T-helper 1 cell treated with Interleukin-12 subunit alpha and Interleukin-12 subunit beta and Interleukin-4 antibody, amounts not matched to agents 30 ng/mL and 1 ng/mL, for 36 hours (primary cell): ENCODE data around the gene TRAF3. TPM values are rescaled to one million over a fixed set of nuclear protein-coding genes. Genes with fewer than 3 reads are reported as not detected.

Source experiments
- intact Hi-C: fragments of 100-400 bp; cut with micrococcal nuclease; formaldehyde crosslinking; loops from one replicate; pipeline ENCODE4 v1.15.1; 2024
- total RNA-seq: library from RNA; stranded (reverse); gene quantifications from 2 replicates; pipeline ENCODE4 v1.2.3, GENCODE V29; 2022

The TRAF3 gene
- total RNA-seq, 1 donor from 2014 or later = 92.9 TPM

- intact Hi-C loops = no loop called here
These were observed 126.1 kb downstream of the TRAF3 start for GRCh38 chr14:102903248-102903888.

DNA sequence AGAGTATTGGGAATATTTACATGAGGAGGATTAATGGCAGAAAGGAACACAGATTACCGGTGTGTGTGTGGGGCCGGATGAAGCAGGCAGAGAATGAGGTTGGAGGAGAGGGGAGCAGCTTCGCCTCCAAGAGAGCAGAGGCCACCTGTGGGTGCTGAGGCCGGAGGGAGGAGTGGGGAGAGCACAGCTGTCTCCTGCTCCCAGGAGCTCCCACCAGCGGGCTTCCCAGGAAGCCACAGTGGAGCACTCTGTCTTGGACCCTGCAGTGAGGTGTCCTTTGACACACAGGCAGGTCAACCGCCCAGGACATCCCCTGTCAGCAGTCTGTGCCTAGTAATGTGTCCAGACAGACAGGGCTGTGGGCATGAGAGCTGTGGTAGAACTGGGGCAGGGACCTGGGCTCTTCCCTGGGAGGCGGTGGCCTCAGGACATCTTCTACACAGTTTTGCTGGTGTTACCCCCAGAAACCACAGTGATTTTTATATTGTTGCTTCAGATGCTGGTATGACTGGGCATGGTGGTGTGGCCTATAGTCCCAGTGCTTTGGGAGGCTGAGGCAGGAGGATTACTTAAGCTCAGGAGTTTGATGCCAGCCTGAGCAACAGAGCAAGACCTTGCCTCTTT lies 126.8 kb downstream of the TRAF3 start:
- intact Hi-C loops = no loop called here

DNA sequence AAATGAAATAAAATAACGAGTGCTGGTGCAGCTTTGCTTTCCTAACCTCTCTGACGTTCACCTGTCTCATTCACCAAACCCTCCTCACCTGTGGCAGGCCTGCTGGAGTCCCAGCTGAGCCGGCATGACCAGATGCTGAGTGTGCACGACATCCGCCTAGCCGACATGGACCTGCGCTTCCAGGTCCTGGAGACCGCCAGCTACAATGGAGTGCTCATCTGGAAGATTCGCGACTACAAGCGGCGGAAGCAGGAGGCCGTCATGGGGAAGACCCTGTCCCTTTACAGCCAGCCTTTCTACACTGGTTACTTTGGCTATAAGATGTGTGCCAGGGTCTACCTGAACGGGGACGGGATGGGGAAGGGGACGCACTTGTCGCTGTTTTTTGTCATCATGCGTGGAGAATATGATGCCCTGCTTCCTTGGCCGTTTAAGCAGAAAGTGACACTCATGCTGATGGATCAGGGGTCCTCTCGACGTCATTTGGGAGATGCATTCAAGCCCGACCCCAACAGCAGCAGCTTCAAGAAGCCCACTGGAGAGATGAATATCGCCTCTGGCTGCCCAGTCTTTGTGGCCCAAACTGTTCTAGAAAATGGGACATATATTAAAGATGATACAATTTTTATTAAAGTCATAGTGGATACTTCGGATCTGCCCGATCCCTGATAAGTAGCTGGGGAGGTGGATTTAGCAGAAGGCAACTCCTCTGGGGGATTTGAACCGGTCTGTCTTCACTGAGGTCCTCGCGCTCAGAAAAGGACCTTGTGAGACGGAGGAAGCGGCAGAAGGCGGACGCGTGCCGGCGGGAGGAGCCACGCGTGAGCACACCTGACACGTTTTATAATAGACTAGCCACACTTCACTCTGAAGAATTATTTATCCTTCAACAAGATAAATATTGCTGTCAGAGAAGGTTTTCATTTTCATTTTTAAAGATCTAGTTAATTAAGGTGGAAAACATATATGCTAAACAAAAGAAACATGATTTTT lies 128.2 kb downstream of the TRAF3 start:
- intact Hi-C loops = no loop called here

DNA sequence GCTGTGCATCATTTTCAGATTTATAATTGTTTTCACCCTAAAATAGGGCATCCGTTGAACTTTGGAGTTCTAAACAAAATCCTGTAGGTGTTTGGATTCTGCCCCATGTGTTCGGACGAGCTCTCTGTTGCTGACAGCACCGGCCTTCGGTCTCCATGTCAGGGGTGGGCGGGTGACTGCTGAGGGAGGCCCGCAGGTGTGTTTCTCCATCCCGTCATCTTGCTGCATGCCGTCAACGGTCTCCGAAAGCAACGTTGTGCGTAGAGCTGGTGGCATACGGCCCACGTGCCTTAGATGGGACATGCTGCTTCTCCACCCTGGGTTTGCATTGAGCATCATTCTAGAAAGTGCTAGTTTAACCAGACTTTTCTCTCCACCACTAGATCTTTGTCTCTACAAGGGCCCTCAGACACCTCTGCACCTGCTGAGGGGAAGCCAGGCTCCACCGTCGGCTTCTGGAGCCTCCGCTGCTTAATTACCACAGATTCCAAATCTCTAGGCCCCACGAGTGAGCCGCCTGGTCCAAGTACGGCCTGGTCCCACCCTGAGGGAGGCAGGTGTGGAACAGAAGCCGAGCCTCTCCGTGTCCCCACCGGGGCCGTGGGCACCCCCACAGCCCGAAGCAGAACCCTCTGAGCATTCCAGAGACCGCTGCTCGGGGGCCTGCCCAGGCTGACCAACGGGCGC lies 129.5 kb downstream of the TRAF3 start:
- intact Hi-C loops = no loop called here

- intact Hi-C loops = no loop called here
These were observed 130.1 kb downstream of the TRAF3 start for GRCh38 chr14:102907303-102907844.

DNA sequence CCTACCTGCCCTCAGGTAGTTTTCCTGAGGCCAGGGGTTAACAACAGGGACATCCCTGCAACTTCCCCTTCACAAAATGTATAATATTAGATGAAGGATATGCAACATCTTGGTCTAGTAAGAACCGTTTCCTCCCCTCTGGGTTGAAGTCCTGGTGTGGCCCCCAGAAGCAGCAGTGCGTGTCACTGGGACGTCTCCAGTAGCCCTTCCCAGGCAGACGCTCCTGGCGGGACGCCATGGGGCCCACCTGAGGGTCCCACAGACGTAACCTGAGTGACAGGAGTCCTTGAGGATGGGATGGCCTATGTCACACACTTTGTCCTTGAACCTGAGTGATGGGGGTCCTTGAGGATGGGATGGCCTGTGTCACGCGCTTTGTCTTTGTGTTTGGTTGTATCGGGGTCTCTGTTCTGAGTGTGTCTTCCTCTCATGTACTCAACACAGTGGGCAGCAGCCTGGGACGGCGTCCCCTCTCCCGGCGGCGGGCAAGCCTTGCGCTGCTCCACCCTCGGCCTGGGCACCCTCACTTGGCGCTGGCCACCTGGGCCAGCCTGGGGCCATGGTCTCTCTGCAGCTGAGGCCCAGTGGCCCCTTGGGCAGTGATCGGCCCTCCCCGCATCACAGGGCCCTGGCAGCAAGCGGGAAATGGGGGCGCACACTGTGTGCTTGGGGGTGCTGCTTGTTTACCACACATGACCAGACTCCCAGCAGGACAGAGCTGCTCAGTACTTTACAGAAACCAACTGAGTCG lies 130.9 kb downstream of the TRAF3 start:
- intact Hi-C loops = no loop called here

DNA sequence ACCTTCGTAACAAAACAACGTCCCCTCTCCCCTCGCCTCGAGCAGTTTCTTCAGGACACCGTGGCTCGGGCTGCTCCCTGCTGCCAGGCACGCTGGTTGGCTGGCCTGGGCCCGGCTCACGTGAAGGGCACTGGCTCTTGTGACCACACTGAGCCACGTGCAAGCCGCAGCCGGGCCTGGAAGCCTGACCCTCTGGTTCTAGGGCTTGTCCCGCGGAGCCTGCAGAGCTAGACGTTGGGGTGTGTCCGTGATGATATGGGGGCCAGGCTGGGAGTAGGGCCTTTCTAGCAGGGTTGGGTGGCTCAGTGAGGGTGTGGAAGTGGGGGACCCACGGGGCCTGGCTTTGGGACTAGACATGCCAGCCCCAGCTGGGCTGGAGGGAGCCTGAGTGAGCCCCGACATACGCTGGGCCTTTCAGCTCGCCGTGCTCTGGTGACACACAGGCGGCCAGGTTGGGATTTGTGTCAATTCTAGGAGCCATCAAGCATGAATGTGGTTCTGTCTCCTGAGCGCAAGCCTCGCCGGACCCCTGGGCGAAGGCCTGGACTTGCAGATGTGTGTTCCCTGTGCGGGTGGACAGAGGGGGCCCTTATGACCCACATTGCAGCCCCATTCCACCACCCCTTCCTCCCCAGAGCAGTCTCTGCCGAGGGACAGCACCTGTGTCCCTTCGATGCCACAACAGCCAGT lies 131.7 kb downstream of the TRAF3 start:
- intact Hi-C loops = no loop called here

DNA sequence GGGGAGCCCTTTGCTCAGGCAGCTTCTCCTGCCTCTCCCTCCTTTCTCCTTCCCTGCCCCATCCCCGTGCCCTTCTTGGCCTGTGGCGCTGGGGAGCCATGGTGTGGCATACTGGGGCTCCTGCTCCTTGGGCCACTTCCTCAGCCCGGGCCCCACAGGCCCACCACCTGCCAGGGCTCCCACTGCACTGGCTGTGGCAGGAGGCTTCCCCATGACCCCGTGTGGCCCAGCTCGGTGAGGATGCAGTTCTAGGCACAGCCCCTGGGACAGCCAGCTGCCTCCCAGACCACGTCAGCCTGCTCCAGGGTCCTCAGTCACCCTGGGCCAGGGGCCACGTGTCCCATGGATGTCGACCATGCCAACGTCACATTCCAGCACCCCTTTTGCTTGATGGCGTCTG lies 132.2 kb downstream of the TRAF3 start:
- intact Hi-C loops = no loop called here

DNA sequence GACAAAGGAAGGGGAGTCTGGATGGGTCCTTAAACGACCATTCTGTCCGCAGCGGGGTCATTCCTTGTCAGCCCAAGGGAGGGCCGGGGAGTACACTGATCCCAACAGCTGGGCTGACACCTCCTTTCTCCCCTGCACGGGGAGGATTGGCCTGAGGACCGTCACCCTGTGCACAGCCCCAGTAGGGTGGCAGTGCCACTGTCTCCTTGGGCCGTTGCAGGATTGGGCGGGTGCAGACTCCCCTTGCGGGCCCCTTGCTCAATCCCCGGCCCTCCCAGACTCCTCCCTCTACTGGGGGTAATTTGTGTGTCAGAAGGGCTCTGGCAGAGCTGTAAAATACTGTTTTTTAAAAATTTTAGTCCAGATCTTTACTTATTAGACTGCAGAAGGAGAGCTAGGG lies 132.7 kb downstream of the TRAF3 start:
- intact Hi-C loops = no loop called here

GRCh38 chr14:102910442-102910841 lies 133.2 kb downstream of the TRAF3 start:
- intact Hi-C loops = no loop called here

- intact Hi-C loops = no loop called here
These were observed 134.3 kb downstream of the TRAF3 start for GRCh38 chr14:102911541-102911951.

DNA sequence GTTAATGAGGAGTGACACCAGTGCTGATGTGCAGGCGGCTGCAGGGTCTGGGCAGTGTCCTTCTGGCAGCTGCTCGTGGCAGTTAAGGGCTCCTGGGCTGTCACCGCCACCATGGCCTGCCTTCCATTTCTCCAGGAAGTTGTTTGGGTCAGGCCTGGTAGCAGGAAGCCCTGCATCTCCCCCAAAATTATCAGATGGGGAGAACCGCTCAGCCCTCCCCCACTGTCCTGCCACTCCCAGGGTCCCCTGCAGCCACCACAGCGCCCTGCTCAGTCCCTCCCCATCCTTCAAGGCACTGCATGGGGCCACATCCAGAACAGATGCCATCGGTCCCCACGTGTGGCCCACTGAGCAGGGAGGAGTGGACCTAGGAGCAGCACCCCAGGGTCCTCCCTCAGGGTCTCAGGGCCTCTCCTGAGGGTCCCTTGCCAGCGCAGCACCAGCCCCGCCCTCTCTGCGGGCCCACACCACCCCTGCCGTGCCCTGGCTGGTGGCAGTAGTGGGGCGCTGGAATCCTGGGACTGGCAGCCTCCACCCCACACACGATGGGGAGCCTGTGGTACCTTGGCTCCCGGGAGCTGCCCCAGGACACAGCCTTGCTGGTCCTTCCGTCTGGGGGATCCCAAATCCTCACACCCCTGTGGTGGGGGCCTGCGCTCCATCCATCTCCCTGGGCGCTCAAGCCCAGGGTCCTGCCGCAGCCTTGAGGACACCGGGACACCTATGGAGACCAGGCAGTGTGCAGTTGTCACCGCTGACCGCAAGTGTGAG lies 134.9 kb downstream of the TRAF3 start:
- intact Hi-C loops = no loop called here

DNA sequence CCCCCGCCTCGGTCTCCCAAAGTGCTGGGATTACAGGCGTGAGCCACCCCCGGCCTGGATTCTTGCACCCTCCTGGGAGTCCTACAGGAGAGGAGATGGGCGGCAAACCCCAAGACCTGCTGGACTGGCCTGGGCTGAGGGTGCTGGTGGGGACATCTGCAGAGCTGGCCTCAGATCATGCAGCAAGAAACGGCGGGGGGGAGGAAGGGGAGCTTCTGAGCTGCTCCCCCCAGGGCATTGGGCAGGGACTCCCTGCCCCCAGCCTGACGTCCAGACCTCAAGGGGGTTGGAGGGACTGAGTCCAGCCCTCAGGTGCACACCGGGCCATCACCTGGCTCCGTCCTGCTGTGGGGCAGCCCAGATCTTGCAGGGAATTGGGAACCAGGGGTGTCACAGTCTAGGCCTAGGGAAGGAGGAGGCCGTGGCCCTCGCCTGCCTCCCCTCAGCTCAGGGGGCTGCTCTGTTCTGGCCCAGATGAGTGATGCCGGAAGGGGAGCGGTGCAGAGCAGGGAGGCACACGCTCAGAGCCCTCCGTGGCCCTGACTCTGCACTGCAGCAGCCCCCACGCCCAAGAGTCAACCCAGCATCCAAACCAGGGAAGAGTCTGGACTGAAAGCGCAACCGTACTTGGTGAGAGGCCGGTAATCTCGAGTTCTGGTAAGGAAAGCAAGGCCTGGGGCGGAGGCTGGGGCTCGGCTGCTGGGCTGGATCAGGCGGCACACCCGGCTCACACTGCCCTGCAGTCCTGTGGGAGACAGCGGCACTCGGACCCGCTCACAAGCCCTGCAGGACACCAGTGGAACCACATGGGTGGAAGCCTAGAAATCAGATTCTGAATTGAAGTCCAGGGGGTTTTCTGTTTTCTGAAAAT lies 136.3 kb downstream of the TRAF3 start:
- intact Hi-C loops = no loop called here

- intact Hi-C loops = no loop called here
These were observed 137.4 kb downstream of the TRAF3 start for GRCh38 chr14:102914474-102915291.

GRCh38 chr14:102915292-102916110 lies 138.3 kb downstream of the TRAF3 start:
- intact Hi-C loops = no loop called here

- intact Hi-C loops = no loop called here
These were observed 139.3 kb downstream of the TRAF3 start for GRCh38 chr14:102916347-102917055.
